AG04450 (cell line): ENCODE data around the gene ZDHHC7. TPM values are rescaled to one million over a fixed set of nuclear protein-coding genes. Genes with fewer than 3 reads are reported as not detected.

Experiments
- CTCF ChIA-PET: fragments of 300-600, 350-600 bp; formaldehyde crosslinking; extraction: SDS; loops from one replicate; lab custom pipeline; 2022; ENCODE audit warnings: antibody characterized with exemption, inconsistent platforms; lab: Charles Lee
- POLR2A ChIA-PET: fragments of 350-600 bp; formaldehyde crosslinking; extraction: SDS; loops from one replicate; lab custom pipeline; 2021; ENCODE audit warnings: antibody characterized with exemption, inconsistent platforms; lab: Yijun Ruan, JAX
- DNase-seq: peaks from one replicate; pipeline ENCODE4 v3.0.0-alpha.2; 2011; ENCODE audit warnings: low read depth, low spot score
- H3K27ac ChIP-seq: one replicate; pipeline ENCODE4 v1.5.1; 2012; ENCODE audit warnings: low read depth, low read length, control low read depth
- H3K27me3 ChIP-seq: one replicate; pipeline ENCODE4 v1.6.0; 2012; ENCODE audit warnings: low read length; ENCODE audit not compliant: control insufficient read depth, insufficient read depth
- H3K4me3 ChIP-seq: 2 replicates; pipeline ENCODE4 v1.5.1; 2011; ENCODE audit warnings: mild to moderate bottlenecking, low read depth, low read length, control low read depth
- H3K9me3 ChIP-seq: 2 replicates; pipeline ENCODE4 v1.5.1; 2012; ENCODE audit warnings: low read length; ENCODE audit not compliant: control insufficient read depth, insufficient read depth
- polyA plus RNA-seq: library from polyadenylated mRNA; depleted of rRNA; stranded (reverse); fragments of >200 nt; gene quantifications from 2 replicates; pipeline ENCODE4 v1.2.3, GENCODE V29; 2011
- TF ChIP-seq, protein P1 (sequence below): IDR thresholded peaks from 2 replicates; pipeline ENCODE4 v1.5.1; 2011; ENCODE audit warnings: low read depth, low read length, control low read depth, inconsistent platforms

The ZDHHC7 gene
- polyA plus RNA-seq, 1 experiment = 136 TPM

DNA sequence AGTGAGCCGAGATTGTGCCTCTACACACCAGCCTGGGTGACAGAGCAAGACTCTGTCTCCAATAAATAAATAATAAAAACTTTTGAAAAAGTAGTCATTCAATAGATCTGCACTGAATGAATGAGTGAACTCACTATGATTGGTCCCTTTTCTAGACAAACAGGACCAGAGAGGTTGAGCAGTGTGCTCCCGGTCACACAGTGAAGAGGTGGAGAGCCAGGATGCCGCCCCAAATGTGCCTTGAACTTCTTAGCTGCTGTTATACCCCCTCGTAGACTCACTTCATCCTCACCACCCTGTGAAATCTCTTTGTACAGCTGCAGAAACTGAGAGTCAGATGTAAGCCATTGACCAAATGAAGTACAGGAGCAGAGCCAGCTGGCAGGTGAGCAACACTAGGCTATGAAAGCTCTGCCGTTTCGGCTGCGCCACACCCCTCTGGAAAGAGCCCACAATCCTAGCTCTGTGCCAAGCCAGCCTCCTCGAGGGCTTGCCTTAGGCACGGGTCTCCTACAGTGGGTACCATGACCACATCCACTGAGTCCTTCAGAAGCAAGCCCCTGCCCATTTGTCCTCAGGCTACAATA, 8.4 kb upstream of the ZDHHC7 start:
- no peak for DNase-seq

GRCh38 chr16:85018529-85019236, 7.3 kb upstream of the ZDHHC7 start:
- TF ChIP-seq, protein P1, sequence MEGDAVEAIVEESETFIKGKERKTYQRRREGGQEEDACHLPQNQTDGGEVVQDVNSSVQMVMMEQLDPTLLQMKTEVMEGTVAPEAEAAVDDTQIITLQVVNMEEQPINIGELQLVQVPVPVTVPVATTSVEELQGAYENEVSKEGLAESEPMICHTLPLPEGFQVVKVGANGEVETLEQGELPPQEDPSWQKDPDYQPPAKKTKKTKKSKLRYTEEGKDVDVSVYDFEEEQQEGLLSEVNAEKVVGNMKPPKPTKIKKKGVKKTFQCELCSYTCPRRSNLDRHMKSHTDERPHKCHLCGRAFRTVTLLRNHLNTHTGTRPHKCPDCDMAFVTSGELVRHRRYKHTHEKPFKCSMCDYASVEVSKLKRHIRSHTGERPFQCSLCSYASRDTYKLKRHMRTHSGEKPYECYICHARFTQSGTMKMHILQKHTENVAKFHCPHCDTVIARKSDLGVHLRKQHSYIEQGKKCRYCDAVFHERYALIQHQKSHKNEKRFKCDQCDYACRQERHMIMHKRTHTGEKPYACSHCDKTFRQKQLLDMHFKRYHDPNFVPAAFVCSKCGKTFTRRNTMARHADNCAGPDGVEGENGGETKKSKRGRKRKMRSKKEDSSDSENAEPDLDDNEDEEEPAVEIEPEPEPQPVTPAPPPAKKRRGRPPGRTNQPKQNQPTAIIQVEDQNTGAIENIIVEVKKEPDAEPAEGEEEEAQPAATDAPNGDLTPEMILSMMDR = no peak
- Histone ChIP-seq H3K4me3 (no peak overlapping the region), H3K27me3 (peaks cover 5% of the 10 kb centered on the region), H3K9me3 (peaks cover 2% of the 10 kb centered on the region; the same call in 1 of the 2 replicates), H3K27ac (no peak overlapping the region)
- DNase-seq = no peak
- CTCF ChIA-PET = no interaction called here
- POLR2A ChIA-PET = no interaction called here

More for the DNA sequence above, 8.4 kb upstream of the ZDHHC7 start:
- ChIA-PET POLR2A (no interaction called here), CTCF (no interaction called here)
- peaks cover 5% of the 10 kb centered on the region for H3K27me3 ChIP-seq
- TF ChIP-seq, protein P1 = no peak
- no peak overlapping the region for H3K4me3 ChIP-seq
- no peak overlapping the region for H3K27ac ChIP-seq
- peaks cover 2% of the 10 kb centered on the region; the same call in 1 of the 2 replicates for H3K9me3 ChIP-seq

DNA sequence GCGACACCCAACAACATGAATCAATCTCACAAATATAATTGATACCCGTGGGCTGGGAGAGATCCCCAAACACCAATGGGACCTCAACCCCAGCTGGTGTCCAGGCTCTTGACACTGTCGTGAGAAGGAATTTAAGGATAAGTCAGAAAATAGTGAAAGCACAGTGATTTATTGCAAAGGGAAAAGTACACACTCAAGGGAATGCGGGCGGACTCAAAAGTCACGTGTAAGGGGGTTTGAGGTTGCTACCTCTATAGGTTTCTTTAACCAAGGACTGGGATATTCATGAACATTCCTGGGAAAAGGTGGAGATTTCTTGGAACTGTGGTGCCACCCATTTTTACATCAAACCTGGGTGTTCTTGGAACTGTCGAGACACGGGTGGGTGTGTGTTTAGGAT, 6.3 kb upstream of the ZDHHC7 start:
- H3K27me3 ChIP-seq = peaks cover 5% of the 10 kb centered on the region
- DNase-seq = no peak
- TF ChIP-seq, protein P1 = no peak
- H3K27ac ChIP-seq = no peak overlapping the region
- ChIA-PET CTCF (no interaction called here), POLR2A (no interaction called here)
- H3K4me3 ChIP-seq = no peak overlapping the region
- no peaks in the 10 kb centered on the region for H3K9me3 ChIP-seq

- Histone ChIP-seq H3K27me3 (peaks cover 5% of the 10 kb centered on the region), H3K9me3 (no peaks in the 10 kb centered on the region), H3K27ac (no peak overlapping the region), H3K4me3 (no peak overlapping the region)
- POLR2A ChIA-PET = no interaction called here
- DNase-seq = no peak
- CTCF ChIA-PET = no interaction called here
- TF ChIP-seq, protein P1 = no peak
Observed at GRCh38 chr16:85017151-85017550, 5.8 kb upstream of the ZDHHC7 start.
